Neural crest cell (in vitro differentiated cells): Measurements from ENCODE around the gene TREX2. TPM values are rescaled to one million over a fixed set of nuclear protein-coding genes. Genes with fewer than 3 reads are reported as not detected.

ENCODE experiments used
- DNase-seq: peaks from one replicate; pipeline ENCODE4 v3.0.0; 2021; ENCODE audit warnings: low read depth, mixed read lengths, low spot score
- H3K27ac Mint-ChIP-seq: one replicate; pipeline ENCODE4 v1.8.0; 2021; ENCODE audit warnings: mild to moderate bottlenecking, mixed read lengths; ENCODE audit not compliant: unreplicated experiment
- H3K27me3 Mint-ChIP-seq: 2 replicates; pipeline ENCODE4 v1.8.0; 2021; ENCODE audit warnings: low read depth, mild to moderate bottlenecking, mixed read lengths
- H3K36me3 Mint-ChIP-seq: 2 replicates; pipeline ENCODE4 v1.8.0; 2021; ENCODE audit warnings: low read depth, mild to moderate bottlenecking, mixed read lengths
- H3K4me1 Mint-ChIP-seq: 2 replicates; pipeline ENCODE4 v1.8.0; 2021; ENCODE audit warnings: mixed read lengths
- H3K4me3 Mint-ChIP-seq: one replicate; pipeline ENCODE4 v1.8.0; 2021; ENCODE audit warnings: mild to moderate bottlenecking, mixed read lengths
- H3K9me3 Mint-ChIP-seq: 2 replicates; pipeline ENCODE4 v1.8.0; 2021; ENCODE audit warnings: mixed read lengths
- CTCF ChIP-seq: fragments of 200-600 bp; sonication (generic); conservative IDR thresholded peaks from 2 replicates; pipeline ENCODE4 v1.5.0; 2021; ENCODE audit warnings: antibody characterized with exemption, mild to moderate bottlenecking
- long read RNA-seq: library from polyadenylated mRNA; unstranded; transcript quantifications from one replicate; pipeline ENCODE4 v2.0.0, GENCODE V29; 2020
- total RNA-seq: library from RNA; stranded (reverse); gene quantifications from 2 replicates; pipeline ENCODE4 v1.2.1, GENCODE V29; 2021

The TREX2 gene, protein sequence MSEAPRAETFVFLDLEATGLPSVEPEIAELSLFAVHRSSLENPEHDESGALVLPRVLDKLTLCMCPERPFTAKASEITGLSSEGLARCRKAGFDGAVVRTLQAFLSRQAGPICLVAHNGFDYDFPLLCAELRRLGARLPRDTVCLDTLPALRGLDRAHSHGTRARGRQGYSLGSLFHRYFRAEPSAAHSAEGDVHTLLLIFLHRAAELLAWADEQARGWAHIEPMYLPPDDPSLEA
- total RNA-seq, result 0.77 and 1.6 TPM in 2 replicates
- long read RNA-seq, partial matches to known transcripts, result 11 of 11 reads
- long read RNA-seq, other reads (novel, unspliced or antisense), result 0 of 11 reads

DNA sequence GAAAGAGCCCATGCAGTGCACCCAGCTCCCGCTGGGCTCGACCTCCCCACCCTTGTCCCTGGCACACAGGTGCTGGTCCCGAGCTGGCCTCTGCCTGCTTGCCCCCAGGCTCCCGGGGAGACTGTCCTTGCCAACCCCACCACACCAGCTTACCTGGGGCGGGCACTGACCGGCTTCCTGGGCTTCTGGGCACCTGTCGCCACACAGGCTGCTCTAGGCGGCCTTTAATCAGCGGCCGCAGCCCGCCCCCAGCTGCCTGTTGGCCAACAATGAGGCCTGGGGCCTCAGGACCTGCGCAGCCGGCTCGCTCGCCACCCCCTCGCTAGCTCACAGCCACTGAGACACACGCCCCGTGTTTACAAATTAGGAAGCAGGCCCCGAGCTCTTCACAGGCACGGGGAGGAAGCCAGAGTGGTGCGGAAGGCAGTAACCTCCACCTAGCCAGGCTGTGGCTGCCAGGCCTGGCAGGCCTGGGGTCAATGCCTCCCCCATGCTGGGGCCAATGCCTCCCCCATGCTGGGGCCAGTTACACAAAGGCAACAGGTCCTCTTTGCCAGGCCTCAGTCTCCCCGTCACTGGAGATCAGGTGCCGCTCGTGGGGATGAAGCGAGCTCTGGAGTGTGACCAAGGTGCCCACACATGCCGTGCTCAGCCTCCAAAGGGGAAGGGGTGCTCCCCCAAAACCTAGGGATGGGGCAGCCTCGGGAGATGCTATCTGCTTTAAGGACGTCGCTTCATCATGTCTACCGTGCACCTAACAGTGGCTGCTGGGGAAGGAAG is at the start of gene TREX2:
TREX2 (minus strand) TSS at position 201 of the 780 bp plus-strand sequence. CDS start 626 bp downstream, outside the sequence.
- H3K27ac Mint-ChIP-seq, result no peak within 1 kb of the TSS
- no peaks in the 10 kb centered on the region for H3K9me3 Mint-ChIP-seq
- no peak for DNase-seq
- no peaks in the 10 kb centered on the region for H3K36me3 Mint-ChIP-seq
- H3K4me1 Mint-ChIP-seq, result peaks cover 4% of the 10 kb centered on the region
- TF ChIP-seq CTCF, result no peak
- H3K27me3 Mint-ChIP-seq, result no peaks in the 10 kb centered on the region
- no peak within 1 kb of the TSS for H3K4me3 Mint-ChIP-seq

DNA sequence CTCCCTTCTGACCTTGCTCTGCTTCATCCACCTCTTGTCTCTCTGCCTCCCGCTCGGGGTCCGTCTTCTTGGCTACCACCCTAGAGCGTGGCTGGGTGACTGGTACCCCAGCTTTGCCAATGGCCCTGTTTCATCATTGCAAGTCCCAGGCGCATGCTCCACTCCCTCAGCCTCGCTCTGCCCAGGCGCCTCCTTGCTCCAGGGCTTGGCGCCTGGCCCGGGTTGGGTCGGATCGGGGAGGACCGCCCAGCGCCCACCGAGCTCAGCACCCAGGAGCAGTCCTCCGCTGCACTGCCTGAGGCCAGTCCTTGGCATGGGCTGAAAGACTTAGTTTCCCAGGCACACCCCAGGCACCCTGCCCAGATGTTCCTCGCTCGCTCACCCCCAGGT is 49.5 kb upstream of the TREX2 start:
- Mint-ChIP-seq H3K27ac (no peak overlapping the region), H3K4me1 (peaks cover 5% of the 10 kb centered on the region), H3K4me3 (peak overlapping the region; percentile 80), H3K27me3 (no peaks in the 10 kb centered on the region), H3K9me3 (no peaks in the 10 kb centered on the region), H3K36me3 (no peaks in the 10 kb centered on the region)
- no peak for DNase-seq
- no peak for TF ChIP-seq CTCF

DNA sequence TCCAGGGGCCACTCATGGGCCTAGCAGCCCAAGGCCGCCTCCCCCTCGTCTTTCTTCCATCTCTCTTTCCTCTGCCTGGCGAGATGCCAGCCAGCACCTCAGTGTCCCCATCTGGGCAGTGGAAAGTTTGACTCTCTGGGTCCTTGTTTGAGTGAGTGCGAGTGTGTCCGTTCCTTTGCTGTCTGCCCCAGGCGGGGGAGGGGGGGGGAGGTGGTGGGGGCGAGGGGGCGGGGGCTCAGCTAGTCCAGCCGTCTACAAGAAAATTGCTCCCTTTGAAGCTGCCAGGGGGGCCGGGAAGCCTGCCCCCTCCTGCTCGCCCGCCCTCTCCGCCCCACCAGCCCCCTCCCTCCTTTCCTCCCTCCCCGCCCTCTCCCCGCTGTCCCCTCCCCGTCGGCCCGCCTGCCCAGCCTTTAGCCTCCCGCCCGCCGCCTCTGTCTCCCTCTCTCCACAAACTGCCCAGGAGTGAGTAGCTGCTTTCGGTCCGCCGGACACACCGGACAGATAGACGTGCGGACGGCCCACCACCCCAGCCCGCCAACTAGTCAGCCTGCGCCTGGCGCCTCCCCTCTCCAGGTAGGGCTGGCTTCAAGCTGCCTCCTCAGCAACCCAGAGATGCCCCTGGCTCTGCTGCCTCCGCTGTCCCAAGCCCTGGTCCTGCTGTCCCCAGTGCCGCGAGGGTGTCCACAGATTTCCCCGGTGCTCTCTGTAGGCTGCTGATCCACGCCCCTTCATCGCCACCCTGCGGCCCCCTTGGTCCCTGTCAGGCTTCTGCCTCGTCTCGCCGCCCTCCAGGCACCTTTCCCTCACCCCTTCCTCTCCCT is 48.9 kb upstream of the TREX2 start, which contains the start of gene BGN:
BGN (plus strand) TSS at position 440 of the 821 bp plus-strand sequence. CDS start 9,652 bp downstream, outside the sequence.
- Mint-ChIP-seq H3K4me3 (peak within 1 kb of the TSS; percentile 80), H3K4me1 (peaks cover 5% of the 10 kb centered on the region), H3K27me3 (no peaks in the 10 kb centered on the region), H3K27ac (no peak within 1 kb of the TSS), H3K9me3 (no peaks in the 10 kb centered on the region), H3K36me3 (no peaks in the 10 kb centered on the region)
- peak; percentile 45 for TF ChIP-seq CTCF
- DNase-seq, result peak; percentile 32

DNA sequence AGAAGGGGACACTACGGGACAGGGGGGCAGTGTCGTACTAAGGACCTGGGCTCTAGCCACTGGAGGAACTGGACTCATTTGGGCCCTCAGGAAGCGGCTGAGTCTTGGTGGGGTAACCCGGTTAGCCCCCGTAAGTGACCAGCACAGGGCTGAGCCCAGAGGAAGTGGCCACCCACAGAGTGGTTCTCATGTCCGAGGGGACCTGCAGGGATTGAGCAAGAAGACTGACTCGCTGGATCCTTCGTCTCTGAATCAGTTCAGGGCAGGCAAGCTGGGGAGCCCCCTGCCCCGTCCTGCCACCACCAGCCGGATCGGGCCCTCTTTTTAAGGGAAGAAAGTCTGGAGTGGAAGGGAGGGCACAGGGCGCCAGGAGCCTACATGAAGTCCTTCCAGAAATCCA is 48.2 kb upstream of the TREX2 start:
- Mint-ChIP-seq H3K27me3 (no peaks in the 10 kb centered on the region), H3K4me3 (no peak overlapping the region), H3K4me1 (peaks cover 5% of the 10 kb centered on the region), H3K36me3 (no peaks in the 10 kb centered on the region), H3K27ac (no peak overlapping the region), H3K9me3 (no peaks in the 10 kb centered on the region)
- no peak for TF ChIP-seq CTCF
- no peak for DNase-seq

DNA sequence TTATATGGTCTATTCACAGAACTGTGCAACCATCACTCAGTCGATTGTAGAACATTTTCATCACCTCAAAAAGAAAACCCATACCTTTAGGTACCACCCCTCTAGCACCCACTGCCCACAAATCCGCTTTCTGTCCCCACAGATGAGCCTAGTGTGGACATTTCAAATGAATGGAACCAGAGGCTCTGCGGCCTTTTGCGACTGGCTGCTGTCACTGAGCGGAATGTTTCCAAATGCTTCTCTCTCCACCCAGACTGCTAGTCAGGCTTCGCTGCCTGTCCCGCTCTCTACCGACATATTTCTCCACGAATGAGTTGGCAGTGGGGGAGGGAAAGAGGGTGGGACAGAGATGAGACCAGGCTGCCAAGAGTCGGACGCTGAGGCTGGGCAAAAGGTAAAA is 47.2 kb upstream of the TREX2 start:
- Mint-ChIP-seq H3K4me1 (peaks cover 5% of the 10 kb centered on the region), H3K27ac (no peak overlapping the region), H3K27me3 (no peaks in the 10 kb centered on the region), H3K4me3 (no peak overlapping the region), H3K36me3 (no peaks in the 10 kb centered on the region), H3K9me3 (no peaks in the 10 kb centered on the region)
- no peak for DNase-seq
- TF ChIP-seq CTCF, result no peak
